ENCODE results near the gene UQCR10.

The UQCR10 gene

GRCh38 chr22:29768052-29768693 is 1.0 kb downstream of the UQCR10 start:
- in situ Hi-C loops (cut with MboI; ENCODE audit: low sequenced_read_pairs, unreplicated experiment): no loop called here
- DNase-seq (ENCODE audit: low spot score): no peak

GRCh38 chr22:29769723-29770321 is 2.7 kb downstream of the UQCR10 start:
- no peak for TF ChIP-seq CTCF (IDR thresholded peaks at IDR 0.05; ENCODE audit: borderline replicate concordance, control extremely low read depth, extremely low read depth, insufficient read depth, missing control alignments)
- in situ Hi-C loops (cut with MboI; ENCODE audit: low sequenced_read_pairs, unreplicated experiment): no loop called here
- no peak for DNase-seq (ENCODE audit: low spot score)

More at GRCh38 chr22:29768052-29768693, 1.0 kb downstream of the UQCR10 start:
- TF ChIP-seq CTCF (IDR thresholded peaks at IDR 0.05; ENCODE audit: borderline replicate concordance, control extremely low read depth, extremely low read depth, insufficient read depth, missing control alignments): no peak

- DNase-seq (ENCODE audit: low spot score): no peak
- peak; percentile 10 for TF ChIP-seq CTCF (IDR thresholded peaks at IDR 0.05; ENCODE audit: borderline replicate concordance, control extremely low read depth, extremely low read depth, insufficient read depth, missing control alignments)
- in situ Hi-C loops (cut with MboI; ENCODE audit: low sequenced_read_pairs, unreplicated experiment): no loop called here
Measured at GRCh38 chr22:29772170-29772641, 5.0 kb downstream of the UQCR10 start.

- in situ Hi-C loops (cut with MboI; ENCODE audit: low sequenced_read_pairs, unreplicated experiment): no loop called here
- DNase-seq (ENCODE audit: low spot score): no peak
- no peak for TF ChIP-seq CTCF (IDR thresholded peaks at IDR 0.05; ENCODE audit: borderline replicate concordance, control extremely low read depth, extremely low read depth, insufficient read depth, missing control alignments)
Measured at GRCh38 chr22:29773233-29773632, 6.1 kb downstream of the UQCR10 start.

GRCh38 chr22:29780220-29780619 is 13.1 kb downstream of the UQCR10 start:
- TF ChIP-seq CTCF (IDR thresholded peaks at IDR 0.05; ENCODE audit: borderline replicate concordance, control extremely low read depth, extremely low read depth, insufficient read depth, missing control alignments): no peak
- in situ Hi-C loops (cut with MboI; ENCODE audit: low sequenced_read_pairs, unreplicated experiment): no loop called here
- no peak for DNase-seq (ENCODE audit: low spot score)

- in situ Hi-C loops (cut with MboI; ENCODE audit: low sequenced_read_pairs, unreplicated experiment): no loop called here
- TF ChIP-seq CTCF (IDR thresholded peaks at IDR 0.05; ENCODE audit: borderline replicate concordance, control extremely low read depth, extremely low read depth, insufficient read depth, missing control alignments): no peak
- no peak for DNase-seq (ENCODE audit: low spot score)
Measured at GRCh38 chr22:29780748-29781676, 13.8 kb downstream of the UQCR10 start.

Data from GM13976 (cell line).